Ectodermal cell (in vitro differentiated cells): ENCODE data around the gene TEPSIN.

Source experiments
- H3K27ac ChIP-seq: 2 replicates; pipeline ENCODE4 v1.7.0; 2013; ENCODE audit warnings: mild to moderate bottlenecking, low read depth, low read length; ENCODE audit not compliant: insufficient read depth, poor library complexity, severe bottlenecking
- H3K27me3 ChIP-seq: 2 replicates; pipeline ENCODE4 v1.7.0; 2013; ENCODE audit warnings: mild to moderate bottlenecking, low read length; ENCODE audit not compliant: insufficient read depth, control insufficient read depth, poor library complexity, severe bottlenecking
- H3K36me3 ChIP-seq: one replicate; pipeline ENCODE4 v1.7.0; 2013; ENCODE audit warnings: low read length; ENCODE audit not compliant: control insufficient read depth, insufficient read depth
- H3K4me1 ChIP-seq: one replicate; pipeline ENCODE4 v1.7.0; 2013; ENCODE audit warnings: low read length; ENCODE audit not compliant: control insufficient read depth, insufficient read depth
- H3K4me3 ChIP-seq: 2 replicates; pipeline ENCODE4 v1.7.0; 2013; ENCODE audit warnings: low read depth, low read length, control low read depth; ENCODE audit not compliant: insufficient read depth
- H3K9me3 ChIP-seq: 2 replicates; pipeline ENCODE4 v1.7.0; 2013; ENCODE audit warnings: mild to moderate bottlenecking, low read length, moderate library complexity; ENCODE audit not compliant: control insufficient read depth
- WGBS, 2 experiments: methylation state at CpG; one replicate each; pipeline ENCODE4 v1.1.7; 2013; ENCODE audit warnings: missing lambda C conversion rate in 2 of 2; 5-methylcytosine and 5-hydroxymethylcytosine counted together

The TEPSIN gene

GRCh38 chr17:81250286-81251093 lies 11.6 kb upstream of the TEPSIN start:
- WGBS, 2 experiments, result 95% methylated on average over 31 of the region's 31 CpGs
- Histone ChIP-seq H3K4me1 (peaks cover 23% of the 10 kb centered on the region), H3K36me3 (peaks cover 2% of the 10 kb centered on the region), H3K27ac (no peak overlapping the region), H3K9me3 (no peaks in the 10 kb centered on the region), H3K27me3 (no peaks in the 10 kb centered on the region), H3K4me3 (no peak overlapping the region)

GRCh38 chr17:81249223-81250040 lies 10.6 kb upstream of the TEPSIN start:
- peaks cover 2% of the 10 kb centered on the region for H3K36me3 ChIP-seq
- WGBS, 2 experiments, result 90 to 91% methylated on average over 15 of the region's 15 CpGs
- H3K9me3 ChIP-seq, result no peaks in the 10 kb centered on the region
- peaks cover 18% of the 10 kb centered on the region for H3K4me1 ChIP-seq
- no peaks in the 10 kb centered on the region for H3K27me3 ChIP-seq
- H3K27ac ChIP-seq, result no peak overlapping the region
- no peak overlapping the region for H3K4me3 ChIP-seq

- H3K27me3 ChIP-seq, result no peaks in the 10 kb centered on the region
- no peak overlapping the region for H3K4me3 ChIP-seq
- H3K9me3 ChIP-seq, result no peaks in the 10 kb centered on the region
- H3K4me1 ChIP-seq, result peaks cover 18% of the 10 kb centered on the region
- WGBS, 2 experiments, result 90% methylated on average over 16 of the region's 16 CpGs
- H3K36me3 ChIP-seq, result peaks cover 2% of the 10 kb centered on the region
- no peak overlapping the region for H3K27ac ChIP-seq
These were observed 9.8 kb upstream of the TEPSIN start for GRCh38 chr17:81248649-81249048.

GRCh38 chr17:81247339-81247990 lies 8.6 kb upstream of the TEPSIN start:
- Histone ChIP-seq H3K27me3 (no peaks in the 10 kb centered on the region), H3K36me3 (peaks cover 2% of the 10 kb centered on the region), H3K4me3 (no peak overlapping the region), H3K4me1 (peaks cover 12% of the 10 kb centered on the region), H3K9me3 (no peaks in the 10 kb centered on the region), H3K27ac (no peak overlapping the region)
- 94 to 96% methylated on average over 12 to 13 of the region's 15 CpGs for WGBS, 2 experiments

- H3K27me3 ChIP-seq, result no peaks in the 10 kb centered on the region
- H3K27ac ChIP-seq, result no peak overlapping the region
- H3K4me1 ChIP-seq, result peaks cover 5% of the 10 kb centered on the region
- no peaks in the 10 kb centered on the region for H3K9me3 ChIP-seq
- H3K4me3 ChIP-seq, result no peak overlapping the region
- H3K36me3 ChIP-seq, result peaks cover 2% of the 10 kb centered on the region
- 94% methylated on average over 28 of the region's 28 CpGs for WGBS, 2 experiments
These were observed 8.0 kb upstream of the TEPSIN start for GRCh38 chr17:81246679-81247338.

- Histone ChIP-seq H3K4me1 (peaks cover under 1% of the 10 kb centered on the region), H3K4me3 (no peak overlapping the region)
- WGBS, 2 experiments, result 92 to 94% methylated on average over 10 of the region's 10 CpGs
These were observed 7.5 kb upstream of the TEPSIN start for GRCh38 chr17:81246343-81246670.

GRCh38 chr17:81245665-81246342 lies 6.9 kb upstream of the TEPSIN start:
- H3K4me1 ChIP-seq, result no peaks in the 10 kb centered on the region
- H3K9me3 ChIP-seq, result no peaks in the 10 kb centered on the region
- H3K4me3 ChIP-seq, result no peak overlapping the region
- H3K36me3 ChIP-seq, result peaks cover 2% of the 10 kb centered on the region
- WGBS, 2 experiments, result 92 to 93% methylated on average over 37 of the region's 37 CpGs
- H3K27ac ChIP-seq, result no peak overlapping the region
- no peaks in the 10 kb centered on the region for H3K27me3 ChIP-seq

More at GRCh38 chr17:81246343-81246670, 7.5 kb upstream of the TEPSIN start:
- H3K36me3 ChIP-seq, result peaks cover 2% of the 10 kb centered on the region
- no peaks in the 10 kb centered on the region for H3K9me3 ChIP-seq
- no peak overlapping the region for H3K27ac ChIP-seq
- no peaks in the 10 kb centered on the region for H3K27me3 ChIP-seq

GRCh38 chr17:81245024-81245664 lies 6.3 kb upstream of the TEPSIN start:
- Histone ChIP-seq H3K27ac (no peak overlapping the region), H3K4me1 (peaks cover 1% of the 10 kb centered on the region), H3K4me3 (no peak overlapping the region), H3K36me3 (peaks cover 2% of the 10 kb centered on the region), H3K9me3 (no peaks in the 10 kb centered on the region), H3K27me3 (no peaks in the 10 kb centered on the region)
- WGBS, 2 experiments, result 92 to 94% methylated on average over 25 of the region's 25 CpGs

- Histone ChIP-seq H3K27ac (no peak overlapping the region), H3K27me3 (no peaks in the 10 kb centered on the region)
- 90 to 91% methylated on average over 24 of the region's 24 CpGs for WGBS, 2 experiments
These were observed 5.6 kb upstream of the TEPSIN start for GRCh38 chr17:81244358-81245023.

More at GRCh38 chr17:81244358-81245023, 5.6 kb upstream of the TEPSIN start:
- Histone ChIP-seq H3K4me1 (peaks cover 4% of the 10 kb centered on the region), H3K4me3 (no peak overlapping the region), H3K9me3 (no peaks in the 10 kb centered on the region), H3K36me3 (peaks cover 2% of the 10 kb centered on the region)
